Measurements from ENCODE around the gene SNTB2.
A peak's percentile ranks its signal among the peaks of the same experiment; 100 is the strongest.

The SNTB2 gene

GRCh38 chr16:69307091-69307490 is 120.1 kb downstream of the SNTB2 start:
- no peak for TF ChIP-seq ZNF274 (IDR thresholded peaks at IDR 0.05; ENCODE audit: low read depth, low read length)

GRCh38 chr16:69307856-69308255 is 120.9 kb downstream of the SNTB2 start:
- no peak overlapping the region for H3K4me3 ChIP-seq (ENCODE audit: low read length)
- no peak for TF ChIP-seq ZNF274 (IDR thresholded peaks at IDR 0.05; ENCODE audit: low read depth, low read length)

More at GRCh38 chr16:69307091-69307490, 120.1 kb downstream of the SNTB2 start:
- no peak overlapping the region for H3K4me3 ChIP-seq (ENCODE audit: low read length)

- no peak overlapping the region for H3K4me3 ChIP-seq (ENCODE audit: low read length)
- no peak for TF ChIP-seq ZNF274 (IDR thresholded peaks at IDR 0.05; ENCODE audit: low read depth, low read length)
Measured at GRCh38 chr16:69309316-69309715, 122.4 kb downstream of the SNTB2 start.

GRCh38 chr16:69310653-69311532 is 123.9 kb downstream of the SNTB2 start, which contains the start of gene VPS4A:
TSS of gene VPS4A (plus strand) at chr16:69311350. CDS start at chr16:69311512, 162 bp downstream.
- TF ChIP-seq ZNF274 (IDR thresholded peaks at IDR 0.05; ENCODE audit: low read depth, low read length), result no peak
- peak within 1 kb of the TSS; percentile 92 for H3K4me3 ChIP-seq (ENCODE audit: low read length)

GRCh38 chr16:69311533-69312387 is 124.8 kb downstream of the SNTB2 start:
- H3K4me3 ChIP-seq (ENCODE audit: low read length), result peak overlapping the region; percentile 92
- TF ChIP-seq ZNF274 (IDR thresholded peaks at IDR 0.05; ENCODE audit: low read depth, low read length), result no peak

- H3K4me3 ChIP-seq (ENCODE audit: low read length), result no peak overlapping the region
- no peak for TF ChIP-seq ZNF274 (IDR thresholded peaks at IDR 0.05; ENCODE audit: low read depth, low read length)
Measured at GRCh38 chr16:69313469-69313868, 126.5 kb downstream of the SNTB2 start.

GRCh38 chr16:69314534-69314933 is 127.6 kb downstream of the SNTB2 start:
- TF ChIP-seq ZNF274 (IDR thresholded peaks at IDR 0.05; ENCODE audit: low read depth, low read length), result no peak
- no peak overlapping the region for H3K4me3 ChIP-seq (ENCODE audit: low read length)

GRCh38 chr16:69315486-69316311 is 128.7 kb downstream of the SNTB2 start:
- TF ChIP-seq ZNF274 (IDR thresholded peaks at IDR 0.05; ENCODE audit: low read depth, low read length), result no peak

GRCh38 chr16:69316595-69317034 is 129.7 kb downstream of the SNTB2 start:
- no peak overlapping the region for H3K4me3 ChIP-seq (ENCODE audit: low read length)
- no peak for TF ChIP-seq ZNF274 (IDR thresholded peaks at IDR 0.05; ENCODE audit: low read depth, low read length)

More at GRCh38 chr16:69315486-69316311, 128.7 kb downstream of the SNTB2 start:
- no peak overlapping the region for H3K4me3 ChIP-seq (ENCODE audit: low read length)

GRCh38 chr16:69318177-69318910 is 131.4 kb downstream of the SNTB2 start:
- no peak overlapping the region for H3K4me3 ChIP-seq (ENCODE audit: low read length)
- no peak for TF ChIP-seq ZNF274 (IDR thresholded peaks at IDR 0.05; ENCODE audit: low read depth, low read length)

- H3K4me3 ChIP-seq (ENCODE audit: low read length), result no peak overlapping the region
- no peak for TF ChIP-seq ZNF274 (IDR thresholded peaks at IDR 0.05; ENCODE audit: low read depth, low read length)
Measured at GRCh38 chr16:69318911-69319289, 131.9 kb downstream of the SNTB2 start.

- TF ChIP-seq ZNF274 (IDR thresholded peaks at IDR 0.05; ENCODE audit: low read depth, low read length), result no peak
- no peak overlapping the region for H3K4me3 ChIP-seq (ENCODE audit: low read length)
Measured at GRCh38 chr16:69319381-69319780, 132.4 kb downstream of the SNTB2 start.
